ENCODE measurements around the gene SLC2A8.

- TF ChIP-seq POLR2A (IDR thresholded peaks at IDR 0.05; ENCODE audit: low read depth, low read length) (no peak), POLR2AphosphoS5 (IDR thresholded peaks at IDR 0.05; ENCODE audit: low read depth, low read length) (no peak)
Observed at GRCh38 chr9:127452691-127453090, 55.7 kb downstream of the SLC2A8 start.

All from GM12892 (cell line).